PC-3 (cell line): ENCODE measurements around the gene CPOX. TPM values are rescaled to one million over a fixed set of nuclear protein-coding genes. Genes with fewer than 3 reads are reported as not detected.

Source experiments
- ATAC-seq: fragments of 200-7000 bp; cut with Tn5 transposase; 2 replicates; pipeline ENCODE4 v1.9.1; 2020; ENCODE audit warnings: mild to moderate bottlenecking, moderate library complexity
- BruUV-seq: library from RNA; stranded (reverse); fragments of 400-500 nt; replicated peaks from 2 replicates; lab custom pipeline; 2021; lab: Mats Ljungman, UMichigan
- CTCF ChIA-PET: fragments of 300-600 bp; sonication (Branson Sonifier 250); formaldehyde crosslinking; loops from one replicate; lab custom pipeline; 2022; ENCODE audit warnings: antibody characterized with exemption; lab: Charles Lee
- POLR2A ChIA-PET: fragments of 300-600 bp; sonication (Branson Sonifier 250); formaldehyde crosslinking; loops from one replicate; lab custom pipeline; 2022; ENCODE audit warnings: antibody characterized with exemption; ENCODE audit not compliant: unreplicated experiment; lab: Charles Lee
- DNase-seq: peaks from one replicate; pipeline ENCODE4 v3.0.0-alpha.2; 2015
- H2AFZ ChIP-seq: fragments of 300-600 bp; sonication (generic); 2 replicates; pipeline ENCODE4 v1.6.0; 2016; ENCODE audit warnings: antibody characterized with exemption, low read length
- H3F3A ChIP-seq: fragments of 300-600 bp; sonication (generic); one replicate; pipeline ENCODE4 v1.6.0; 2017; ENCODE audit warnings: antibody characterized with exemption, low read length, control low read depth, mild to moderate bottlenecking; ENCODE audit not compliant: unreplicated experiment
- H3K27ac ChIP-seq: fragments of 300-600 bp; sonication (generic); 2 replicates; pipeline ENCODE4 v1.5.1; 2016; ENCODE audit warnings: mild to moderate bottlenecking, low read length
- H3K27me3 ChIP-seq: fragments of 300-600 bp; sonication (generic); 2 replicates; pipeline ENCODE4 v1.6.1; 2016; ENCODE audit warnings: low read length, mixed read lengths
- H3K36me3 ChIP-seq: fragments of 300-600 bp; sonication (generic); 2 replicates; pipeline ENCODE4 v1.6.1; 2016; ENCODE audit warnings: low read depth, mixed run types, low read length, mixed read lengths
- H3K4me1 ChIP-seq: fragments of 300-600 bp; sonication (generic); 2 replicates; pipeline ENCODE4 v1.5.1; 2016; ENCODE audit warnings: low read length; ENCODE audit not compliant: insufficient read depth
- H3K4me2 ChIP-seq: fragments of 300-600 bp; sonication (generic); 2 replicates; pipeline ENCODE4 v1.6.0; 2016; ENCODE audit warnings: low read length
- H3K4me3 ChIP-seq: fragments of 300-600 bp; sonication (generic); 2 replicates; pipeline ENCODE4 v1.5.1; 2016; ENCODE audit warnings: mild to moderate bottlenecking, low read length, mixed read lengths
- H3K79me2 ChIP-seq: fragments of 300-600 bp; sonication (generic); 2 replicates; pipeline ENCODE4 v1.6.1; 2017; ENCODE audit warnings: low read length, mixed read lengths
- H3K9ac ChIP-seq: fragments of 300-600 bp; sonication (generic); 2 replicates; pipeline ENCODE4 v1.6.0; 2016; ENCODE audit warnings: mild to moderate bottlenecking, low read length
- H3K9me2 ChIP-seq: fragments of 300-600 bp; sonication (generic); replicated peaks from 2 replicates; pipeline ENCODE4 v1.6.1; 2016; ENCODE audit warnings: mixed run types, low read length, mixed read lengths
- H3K9me3 ChIP-seq: fragments of 300-600 bp; sonication (generic); 2 replicates; pipeline ENCODE4 v1.6.1; 2016; ENCODE audit warnings: low read length, mixed read lengths
- H4K20me1 ChIP-seq: fragments of 300-600 bp; sonication (generic); 2 replicates; pipeline ENCODE4 v1.6.1; 2016; ENCODE audit warnings: low read length, mixed read lengths
- CTCF ChIP-seq: fragments of 300-600 bp; sonication (generic); conservative IDR thresholded peaks from 2 replicates; pipeline ENCODE4 v1.5.1; 2017; ENCODE audit warnings: antibody characterized with exemption, low read depth, mild to moderate bottlenecking, low read length
- EZH2 ChIP-seq: fragments of 300-600 bp; sonication (generic); IDR thresholded peaks from one replicate; pipeline ENCODE4 v1.6.1; 2017; ENCODE audit warnings: antibody characterized with exemption, mild to moderate bottlenecking, low read length; ENCODE audit not compliant: unreplicated experiment
- EZH2phosphoT487 ChIP-seq: fragments of 300-600 bp; sonication (generic); IDR thresholded peaks from 2 replicates; pipeline ENCODE4 v1.6.1; 2018; ENCODE audit warnings: mild to moderate bottlenecking, antibody characterized with exemption, low read length, borderline replicate concordance
- intact Hi-C: fragments of 100-400 bp; cut with micrococcal nuclease; formaldehyde crosslinking; loops from 2 replicates; pipeline ENCODE4 v1.9.0; 2023
- total RNA-seq: library from RNA; depleted of rRNA; stranded (reverse); fragments of >200 nt; gene quantifications from 2 replicates; pipeline ENCODE4 v1.2.3, GENCODE V29; 2014

Gene CPOX
- total RNA-seq, 1 experiment from 2014 or later: 62.0 TPM

- intact Hi-C loops: no loop called here
- H3K79me2 ChIP-seq: no peaks in the 10 kb centered on the region
- ATAC-seq (no peak), DNase-seq (no peak)
- H3K9me3 ChIP-seq: no peaks in the 10 kb centered on the region
- H3K27ac ChIP-seq: no peak overlapping the region
- no peaks in the 10 kb centered on the region for H4K20me1 ChIP-seq
- H2AFZ ChIP-seq: no peak overlapping the region
- H3K9me2 ChIP-seq: no peaks in the 10 kb centered on the region
- no peaks in the 10 kb centered on the region for H3F3A ChIP-seq
- no peaks in the 10 kb centered on the region; the same call in 1 of the 2 replicates for H3K27me3 ChIP-seq
- no peaks in the 10 kb centered on the region for H3K36me3 ChIP-seq
- no peak overlapping the region for H3K4me2 ChIP-seq
- CTCF ChIA-PET: no interaction called here
- H3K9ac ChIP-seq: no peak overlapping the region
- H3K4me3 ChIP-seq: no peak overlapping the region
- TF ChIP-seq EZH2 (no peak), EZH2phosphoT487 (no peak), CTCF (no peak)
- H3K4me1 ChIP-seq: 0 out of 2 replicates have a peak, but pooled peaks cover 3% of the 10 kb centered on the region
- BruUV-seq: no TSS peak
- POLR2A ChIA-PET: no interaction called here
These were observed 61.2 kb downstream of the CPOX start for GRCh38 chr3:98532275-98532637.

DNA sequence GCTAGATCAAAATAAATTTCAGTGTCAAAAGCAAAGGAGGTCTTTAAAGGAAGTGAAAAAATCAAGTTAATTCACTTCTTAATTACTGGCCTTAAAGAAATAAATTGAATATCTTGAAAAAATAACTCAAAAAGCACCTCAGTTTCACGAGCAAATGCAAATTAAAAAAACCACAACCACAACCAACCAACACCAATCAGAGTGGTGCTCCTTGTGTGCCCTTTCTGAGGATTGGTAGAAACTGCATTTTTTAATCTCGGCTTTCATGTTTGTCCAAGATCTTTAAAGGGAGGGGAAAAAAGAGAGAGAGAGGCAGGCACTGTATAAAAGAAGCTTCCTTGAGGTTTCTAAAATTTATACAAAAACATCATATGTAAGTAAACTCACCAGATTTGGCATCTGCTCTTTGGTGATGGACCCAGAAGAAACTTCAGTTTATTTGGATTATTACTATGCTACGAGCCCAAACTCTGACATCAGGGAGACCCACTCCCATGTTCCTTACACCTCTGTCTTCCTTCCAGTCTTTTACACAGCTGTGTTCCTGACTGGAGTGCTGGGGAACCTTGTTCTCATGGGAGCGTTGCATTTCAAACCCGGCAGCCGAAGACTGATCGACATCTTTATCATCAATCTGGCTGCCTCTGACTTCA lies 61.7 kb downstream of the CPOX start, which contains the start of gene GPR15:
Gene GPR15 (plus strand): TSS at position 357 of the 653 bp plus-strand sequence. CDS start 56 bp downstream, at position 413.
- no peaks in the 10 kb centered on the region for H3K9me2 ChIP-seq
- H3K79me2 ChIP-seq: no peaks in the 10 kb centered on the region
- H3K4me3 ChIP-seq: no peak within 1 kb of the TSS
- H3K27me3 ChIP-seq: no peaks in the 10 kb centered on the region; the same call in 1 of the 2 replicates
- no TSS peak for BruUV-seq
- intact Hi-C loops: no loop called here
- H2AFZ ChIP-seq: no peak within 1 kb of the TSS
- H3K9ac ChIP-seq: no peak within 1 kb of the TSS
- CTCF ChIA-PET: no interaction called here
- H3K4me1 ChIP-seq: 0 out of 2 replicates have a peak, but pooled peaks cover 2% of the 10 kb centered on the region
- TF ChIP-seq CTCF: no peak
- no peak for TF ChIP-seq EZH2
- no peak for TF ChIP-seq EZH2phosphoT487
- H3K4me2 ChIP-seq: no peak within 1 kb of the TSS
- no peaks in the 10 kb centered on the region for H4K20me1 ChIP-seq
- H3K9me3 ChIP-seq: no peaks in the 10 kb centered on the region
- no peak within 1 kb of the TSS for H3K27ac ChIP-seq
- DNase-seq: no peak
- ATAC-seq: no peak
- no peaks in the 10 kb centered on the region for H3K36me3 ChIP-seq
- no peaks in the 10 kb centered on the region for H3F3A ChIP-seq
- POLR2A ChIA-PET: no interaction called here

DNA sequence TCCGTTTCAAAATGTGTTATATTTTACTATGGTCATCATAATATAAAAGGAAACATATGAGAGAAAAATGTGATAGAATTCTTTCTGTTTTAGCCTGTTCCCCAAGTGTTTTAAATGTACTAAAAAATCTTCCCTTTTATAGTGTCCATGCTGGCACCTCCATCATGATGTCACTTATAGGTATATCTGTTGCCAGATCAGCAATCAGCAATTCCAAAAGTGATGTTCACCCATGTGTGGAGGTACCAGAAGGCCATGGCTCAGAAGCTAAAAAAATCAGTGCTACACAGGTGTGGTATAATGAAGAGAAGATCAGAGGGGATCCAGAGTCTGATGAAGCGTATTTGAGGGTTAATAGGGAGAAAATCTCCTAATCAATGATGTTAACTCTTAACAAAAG lies 62.7 kb downstream of the CPOX start:
- ChIA-PET CTCF (no interaction called here), POLR2A (no interaction called here)
- intact Hi-C loops: no loop called here
- DNase-seq (no peak), ATAC-seq (no peak)
- Histone ChIP-seq H4K20me1 (no peaks in the 10 kb centered on the region), H3K9me2 (no peaks in the 10 kb centered on the region), H3K4me3 (no peak overlapping the region), H3K79me2 (no peaks in the 10 kb centered on the region), H3K9me3 (no peaks in the 10 kb centered on the region), H3F3A (no peaks in the 10 kb centered on the region), H3K4me1 (no peaks in the 10 kb centered on the region), H3K9ac (no peak overlapping the region), H3K27ac (no peak overlapping the region), H3K36me3 (no peaks in the 10 kb centered on the region), H3K4me2 (no peak overlapping the region), H3K27me3 (no peaks in the 10 kb centered on the region; the same call in 1 of the 2 replicates), H2AFZ (no peak overlapping the region)
- TF ChIP-seq EZH2 (no peak), EZH2phosphoT487 (no peak), CTCF (no peak)
- no TSS peak for BruUV-seq
